Astrocyte (in vitro differentiated cells and primary cell): ENCODE results near the gene PARVB. TPM values are rescaled to one million over a fixed set of nuclear protein-coding genes. Genes with fewer than 3 reads are reported as not detected.

Experiments used
- DNase-seq: peaks from one replicate; pipeline ENCODE4 v3.0.0-alpha.2; 2010; ENCODE audit warnings: low read depth
- FAIRE-seq: peaks from 2 replicates; lab custom pipeline; 2011; peaks lifted over from hg19 to GRCh38; lab: Jason Lieb, UNC
- H2AFZ ChIP-seq: 2 replicates; pipeline ENCODE4 v1.6.0; 2012; ENCODE audit warnings: low read depth, low read length, inconsistent platforms
- H3K27ac ChIP-seq: 2 replicates; pipeline ENCODE4 v1.5.1; 2011; ENCODE audit warnings: low read depth, low read length, inconsistent platforms
- H3K27me3 ChIP-seq: 2 replicates; pipeline ENCODE4 v1.6.0; 2011; ENCODE audit warnings: low read length, inconsistent platforms; ENCODE audit not compliant: insufficient read depth
- H3K36me3 ChIP-seq: 2 replicates; pipeline ENCODE4 v1.5.1; 2011; ENCODE audit warnings: low read length, inconsistent platforms; ENCODE audit not compliant: insufficient read depth
- H3K4me1 ChIP-seq: 2 replicates; pipeline ENCODE4 v1.5.1; 2011; ENCODE audit warnings: low read length, inconsistent platforms; ENCODE audit not compliant: insufficient read depth
- H3K4me2 ChIP-seq: 2 replicates; pipeline ENCODE4 v1.6.0; 2012; ENCODE audit warnings: low read length, inconsistent platforms
- H3K4me3 ChIP-seq: 2 replicates; pipeline ENCODE4 v1.5.1; 2011; ENCODE audit warnings: low read depth, mild to moderate bottlenecking, low read length, inconsistent platforms; ENCODE audit not compliant: insufficient read depth
- H3K79me2 ChIP-seq: 2 replicates; pipeline ENCODE4 v1.6.0; 2012; ENCODE audit warnings: mild to moderate bottlenecking, low read length, inconsistent platforms; ENCODE audit not compliant: insufficient read depth
- H3K9ac ChIP-seq: 2 replicates; pipeline ENCODE4 v1.6.0; 2012; ENCODE audit warnings: mild to moderate bottlenecking, low read length, inconsistent platforms
- H3K9me3 ChIP-seq: 2 replicates; pipeline ENCODE4 v1.5.1; 2012; ENCODE audit warnings: low read depth, mild to moderate bottlenecking, low read length, inconsistent platforms; ENCODE audit not compliant: insufficient read depth
- H4K20me1 ChIP-seq: 2 replicates; pipeline ENCODE4 v1.6.0; 2012; ENCODE audit warnings: low read length, inconsistent platforms; ENCODE audit not compliant: insufficient read depth
- H3K27ac Mint-ChIP-seq: one replicate; pipeline ENCODE4 v1.8.0; 2021; ENCODE audit warnings: mild to moderate bottlenecking, mixed read lengths; ENCODE audit not compliant: unreplicated experiment
- H3K27me3 Mint-ChIP-seq: one replicate; pipeline ENCODE4 v1.8.0; 2021; ENCODE audit warnings: low read depth, mixed read lengths; ENCODE audit not compliant: unreplicated experiment
- H3K36me3 Mint-ChIP-seq: one replicate; pipeline ENCODE4 v1.8.0; 2021; ENCODE audit warnings: low read depth, mixed read lengths; ENCODE audit not compliant: unreplicated experiment
- H3K4me1 Mint-ChIP-seq: one replicate; pipeline ENCODE4 v1.8.0; 2021; ENCODE audit warnings: low read depth, mixed read lengths; ENCODE audit not compliant: unreplicated experiment
- H3K4me3 Mint-ChIP-seq: one replicate; pipeline ENCODE4 v1.8.0; 2021; ENCODE audit warnings: mild to moderate bottlenecking, moderate library complexity, mixed read lengths; ENCODE audit not compliant: unreplicated experiment
- H3K9me3 Mint-ChIP-seq: one replicate; pipeline ENCODE4 v1.8.0; 2021; ENCODE audit warnings: mild to moderate bottlenecking, mixed read lengths; ENCODE audit not compliant: unreplicated experiment
- CTCF ChIP-seq: IDR thresholded peaks from 2 replicates; pipeline ENCODE4 v1.5.1; 2011; ENCODE audit warnings: low read depth, mild to moderate bottlenecking, inconsistent platforms, low read length, moderate library complexity; ENCODE audit not compliant: insufficient read depth
- EZH2 ChIP-seq: IDR thresholded peaks from 2 replicates; pipeline ENCODE4 v1.6.1; 2012; ENCODE audit warnings: mild to moderate bottlenecking, low read length, inconsistent platforms; ENCODE audit not compliant: insufficient read depth
- total RNA-seq: library from RNA; stranded (reverse); gene quantifications from 2 replicates; pipeline ENCODE4 v1.2.1, GENCODE V29; 2021

The PARVB gene
- total RNA-seq, 1 donor from 2014 or later: 22.0 TPM

DNA sequence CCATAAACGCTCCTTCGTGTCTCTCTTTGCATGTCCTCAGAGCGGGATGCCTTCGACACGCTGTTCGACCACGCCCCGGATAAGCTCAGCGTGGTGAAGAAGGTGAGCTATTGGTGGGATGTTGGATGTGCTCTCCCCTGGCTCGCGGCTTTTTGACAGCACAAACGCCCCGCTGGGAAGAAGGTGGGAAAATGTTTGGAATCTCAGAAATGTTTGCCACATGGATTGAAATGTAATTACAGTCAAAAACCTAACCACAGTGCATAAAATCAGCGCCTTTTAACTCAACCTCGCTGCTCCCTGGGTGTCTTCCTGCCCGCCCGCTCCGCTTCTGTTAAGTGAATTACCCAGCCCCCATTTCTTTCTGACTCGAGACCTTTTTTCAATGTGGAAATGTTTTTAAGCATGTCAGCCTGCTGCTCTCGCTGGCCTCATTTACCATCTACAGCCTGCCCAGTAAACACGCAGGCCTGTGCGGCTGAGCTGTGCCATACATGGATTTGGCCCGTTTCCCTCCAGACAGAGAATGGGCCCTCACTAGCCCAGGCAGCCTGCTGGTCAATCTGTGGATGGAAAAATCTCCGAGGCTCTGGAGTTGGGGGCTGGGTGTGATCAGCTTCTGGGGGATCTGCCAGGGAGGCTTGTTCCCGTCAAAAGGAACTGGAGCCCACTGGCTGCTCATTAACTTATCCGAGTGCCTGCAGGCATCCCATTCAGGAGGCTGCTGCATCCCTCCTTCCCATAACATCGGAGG, 123.9 kb downstream of the PARVB start:
- TF ChIP-seq CTCF (no peak), EZH2 (no peak)
- FAIRE-seq: peak; percentile 20
- no peaks in the 10 kb centered on the region for H3K9me3 ChIP-seq
- H3K79me2 ChIP-seq: no peaks in the 10 kb centered on the region
- peaks cover 26% of the 10 kb centered on the region for H3K4me1 ChIP-seq
- peaks cover 1% of the 10 kb centered on the region for H3K36me3 Mint-ChIP-seq
- peaks cover 23% of the 10 kb centered on the region for H3K27me3 Mint-ChIP-seq
- no peaks in the 10 kb centered on the region for H3K36me3 ChIP-seq
- peak overlapping the region; percentile 21 for H3K9ac ChIP-seq
- DNase-seq: peak; percentile 82
- no peaks in the 10 kb centered on the region for H3K27me3 ChIP-seq
- peak overlapping the region; percentile 43 for H3K27ac ChIP-seq
- peaks cover 1% of the 10 kb centered on the region for H3K9me3 Mint-ChIP-seq
- no peak overlapping the region for H2AFZ ChIP-seq
- peak overlapping the region; percentile 45 for H3K27ac Mint-ChIP-seq
- no peak overlapping the region for H3K4me3 Mint-ChIP-seq
- H3K4me3 ChIP-seq: no peak overlapping the region
- peaks cover 6% of the 10 kb centered on the region for H4K20me1 ChIP-seq
- H3K4me1 Mint-ChIP-seq: peaks cover 17% of the 10 kb centered on the region
- peak overlapping the region; percentile 58 for H3K4me2 ChIP-seq

DNA sequence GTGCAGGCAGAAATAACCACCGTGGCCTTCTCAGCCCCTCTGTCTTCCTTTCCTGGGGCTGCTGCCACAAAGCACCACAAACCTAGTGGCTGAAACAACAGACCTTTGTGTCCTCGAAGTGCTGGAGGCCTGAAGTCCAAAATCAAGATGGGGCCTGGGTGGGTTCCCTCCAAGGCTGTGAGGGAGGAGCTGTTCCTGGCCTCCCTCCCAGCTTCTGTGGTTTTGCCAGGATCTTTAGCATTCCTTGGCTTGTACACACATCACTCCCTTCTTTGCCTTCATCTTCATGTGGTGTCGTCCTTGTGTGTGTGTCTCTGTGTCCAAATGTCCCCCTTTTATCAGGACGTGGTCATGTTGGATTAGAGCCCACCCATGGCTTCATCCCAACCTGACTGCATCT, 127.6 kb downstream of the PARVB start:
- no peak overlapping the region for H2AFZ ChIP-seq
- no peak overlapping the region for H3K9ac ChIP-seq
- FAIRE-seq (peak; percentile 94), DNase-seq (peak; percentile 82)
- TF ChIP-seq CTCF (no peak), EZH2 (no peak)
- no peaks in the 10 kb centered on the region for H3K36me3 ChIP-seq
- Mint-ChIP-seq H3K36me3 (no peaks in the 10 kb centered on the region), H3K4me1 (peaks cover 17% of the 10 kb centered on the region), H3K27ac (no peak overlapping the region), H3K4me3 (no peak overlapping the region), H3K27me3 (peaks cover 3% of the 10 kb centered on the region), H3K9me3 (peaks cover 1% of the 10 kb centered on the region)
- H3K27me3 ChIP-seq: no peaks in the 10 kb centered on the region
- no peaks in the 10 kb centered on the region for H3K9me3 ChIP-seq
- H3K4me3 ChIP-seq: no peak overlapping the region
- H3K79me2 ChIP-seq: no peaks in the 10 kb centered on the region
- H4K20me1 ChIP-seq: peaks cover 8% of the 10 kb centered on the region
- H3K4me1 ChIP-seq: peaks cover 19% of the 10 kb centered on the region
- H3K27ac ChIP-seq: no peak overlapping the region
- no peak overlapping the region for H3K4me2 ChIP-seq

- FAIRE-seq (no peak), DNase-seq (no peak)
- Histone ChIP-seq H3K36me3 (no peaks in the 10 kb centered on the region), H2AFZ (no peak overlapping the region), H3K4me1 (peaks cover 4% of the 10 kb centered on the region), H3K4me3 (no peak overlapping the region), H3K27ac (no peak overlapping the region), H3K9ac (no peak overlapping the region), H3K79me2 (no peaks in the 10 kb centered on the region), H3K9me3 (no peaks in the 10 kb centered on the region), H4K20me1 (peaks cover 8% of the 10 kb centered on the region), H3K27me3 (no peaks in the 10 kb centered on the region), H3K4me2 (no peak overlapping the region)
- H3K4me3 Mint-ChIP-seq: no peak overlapping the region
- H3K4me1 Mint-ChIP-seq: peaks cover 1% of the 10 kb centered on the region
- H3K36me3 Mint-ChIP-seq: peaks cover 3% of the 10 kb centered on the region
- H3K27me3 Mint-ChIP-seq: peaks cover 2% of the 10 kb centered on the region
- TF ChIP-seq EZH2: no peak
- no peak for TF ChIP-seq CTCF
- no peak overlapping the region for H3K27ac Mint-ChIP-seq
- H3K9me3 Mint-ChIP-seq: peaks cover 2% of the 10 kb centered on the region
These were observed 129.6 kb downstream of the PARVB start for GRCh38 chr22:44153710-44154109.
